H1 (cell line): ENCODE results near the gene SLC25A22. TPM values are rescaled to one million over a fixed set of nuclear protein-coding genes. Genes with fewer than 3 reads are reported as not detected.

ENCODE experiments used
- CTCF ChIA-PET: fragments of 300-600 bp; sonication (Branson Sonifier 250); formaldehyde crosslinking; loops from one replicate; lab custom pipeline; 2021; ENCODE audit not compliant: partially characterized antibody; lab: Charles Lee
- POLR2A ChIA-PET: fragments of 300-600 bp; sonication (Branson Sonifier 250); formaldehyde crosslinking; loops from one replicate; lab custom pipeline; 2021; ENCODE audit warnings: inconsistent platforms; ENCODE audit not compliant: partially characterized antibody; lab: Charles Lee
- DNase-seq, 2 experiments: peaks; one replicate each; pipeline versions ENCODE4 v3.0.0 to v3.0.0-alpha.2; 2010 to 2022; ENCODE audit warnings: low spot score in 2 of 2, low read depth in 1 of 2, mixed read lengths in 1 of 2
- FAIRE-seq: peaks from 2 replicates; lab custom pipeline; 2011; peaks lifted over from hg19 to GRCh38; lab: Jason Lieb, UNC
- H2AFZ ChIP-seq: 2 replicates; pipeline ENCODE4 v1.8.1; 2012; ENCODE audit warnings: low read length, inconsistent platforms
- H2AK5ac ChIP-seq: 2 replicates; pipeline ENCODE4 v1.6.1; 2013; ENCODE audit warnings: low read depth, low read length
- H2BK120ac ChIP-seq: replicated peaks from 2 replicates; pipeline ENCODE3; 2013; ENCODE audit warnings: low read depth, low read length, inconsistent platforms
- H2BK12ac ChIP-seq: 2 replicates; pipeline ENCODE4 v1.6.1; 2013; ENCODE audit warnings: low read depth, low read length
- H2BK15ac ChIP-seq: 2 replicates; pipeline ENCODE4 v1.6.1; 2013; ENCODE audit warnings: low read length
- H2BK20ac ChIP-seq: 2 replicates; pipeline ENCODE4 v1.6.1; 2013; ENCODE audit warnings: low read length
- H2BK5ac ChIP-seq: 2 replicates; pipeline ENCODE4 v1.6.1; 2013; ENCODE audit warnings: low read depth, low read length
- H3K14ac ChIP-seq: 2 replicates; pipeline ENCODE4 v1.6.1; 2013; ENCODE audit warnings: inconsistent platforms; ENCODE audit not compliant: insufficient read length
- H3K18ac ChIP-seq: 2 replicates; pipeline ENCODE4 v1.6.1; 2013; ENCODE audit warnings: low read length; ENCODE audit errors: extremely low read depth
- H3K23ac ChIP-seq: 2 replicates; pipeline ENCODE4 v1.6.1; 2013; ENCODE audit warnings: inconsistent platforms; ENCODE audit not compliant: insufficient read length
- H3K23me2 ChIP-seq: 2 replicates; pipeline ENCODE4 v1.6.1; 2013; ENCODE audit warnings: low read depth, low read length
- H3K27ac ChIP-seq: 2 replicates; pipeline ENCODE4 v1.6.1; 2011; ENCODE audit warnings: low read depth, low read length, inconsistent platforms
- H3K27me3 ChIP-seq, 4 experiments: replicated peaks in 1 of 4; 1 replicate in 1 of 4; 2 replicates in 3 of 4; pipeline versions ENCODE4 v1.6.1 to v1.8.1; 2011 to 2013; ENCODE audit warnings: low read length in 3 of 4, mild to moderate bottlenecking in 3 of 4, inconsistent platforms in 2 of 4, mixed read lengths in 2 of 4, moderate library complexity in 1 of 4; ENCODE audit not compliant: control insufficient read depth in 3 of 4, insufficient read depth in 3 of 4; ENCODE audit errors: extremely low read depth in 1 of 4
- H3K36me3 ChIP-seq, 4 experiments: 2 replicates each; pipeline versions ENCODE4 v1.6.1 to v1.8.1; 2011 to 2013; ENCODE audit warnings: mild to moderate bottlenecking in 4 of 4, low read length in 3 of 4, moderate library complexity in 2 of 4, control low read depth in 1 of 4, inconsistent platforms in 1 of 4; ENCODE audit not compliant: insufficient read depth in 4 of 4, control insufficient read depth in 2 of 4
- H3K4ac ChIP-seq: replicated peaks from 2 replicates; pipeline ENCODE3; 2013; ENCODE audit warnings: low read length, low read depth, mixed read lengths, inconsistent platforms; ENCODE audit not compliant: insufficient read length
- H3K4me1 ChIP-seq, 4 experiments: replicated peaks in 1 of 4; 1 replicate in 1 of 4; 2 replicates in 3 of 4; pipeline versions ENCODE4 v1.6.1 to v1.8.1; 2011 to 2013; ENCODE audit warnings: low read length in 3 of 4, inconsistent platforms in 2 of 4, mixed read lengths in 1 of 4; ENCODE audit not compliant: insufficient read depth in 4 of 4, control insufficient read depth in 3 of 4
- H3K4me2 ChIP-seq, 2 experiments: 2 replicates each; pipeline versions ENCODE4 v1.6.1 to v1.8.1; 2011 to 2013; ENCODE audit warnings: low read depth in 2 of 2, low read length in 2 of 2, control low read depth in 1 of 2, inconsistent platforms in 1 of 2, mild to moderate bottlenecking in 1 of 2; ENCODE audit not compliant: insufficient read depth in 1 of 2
- H3K4me3 ChIP-seq, 4 experiments: fragments of 200-600, 300-600 bp in 1 of 4; sonication (generic), shearing (Covaris generic), sonication (Bioruptor Twin) in 1 of 4; 2 replicates each; pipeline versions ENCODE4 v1.5.1 to v1.8.1; 2011 to 2016; ENCODE audit warnings: low read length in 4 of 4, low read depth in 3 of 4, control low read depth in 2 of 4, inconsistent platforms in 2 of 4, mild to moderate bottlenecking in 2 of 4, mixed read lengths in 1 of 4, moderate library complexity in 1 of 4; ENCODE audit not compliant: insufficient read depth in 2 of 4; ENCODE audit errors: extremely low read depth in 1 of 4
- H3K56ac ChIP-seq: replicated peaks from 2 replicates; pipeline ENCODE3; 2013; ENCODE audit warnings: low read depth, mild to moderate bottlenecking, mixed read lengths, low read length, inconsistent platforms; ENCODE audit not compliant: insufficient read length
- H3K79me1 ChIP-seq: 2 replicates; pipeline ENCODE4 v1.6.1; 2013; ENCODE audit warnings: low read depth, low read length, control low read depth
- H3K79me2 ChIP-seq, 2 experiments: 2 replicates each; pipeline versions ENCODE4 v1.6.1 to v1.8.1; 2012 to 2013; ENCODE audit warnings: low read length in 2 of 2, mild to moderate bottlenecking in 2 of 2, inconsistent platforms in 1 of 2; ENCODE audit not compliant: insufficient read depth in 2 of 2, control insufficient read depth in 1 of 2
- H3K9ac ChIP-seq, 4 experiments: replicated peaks in 1 of 4; 1 replicate in 1 of 4; 2 replicates in 3 of 4; pipeline versions ENCODE4 v1.6.1 to v1.8.1; 2011 to 2013; ENCODE audit warnings: low read depth in 3 of 4, low read length in 3 of 4, control low read depth in 2 of 4, mild to moderate bottlenecking in 2 of 4, moderate library complexity in 2 of 4, inconsistent platforms in 1 of 4; ENCODE audit errors: extremely low read depth in 1 of 4
- H3K9me3 ChIP-seq, 2 experiments: 2 replicates each; pipeline versions ENCODE4 v1.6.1 to v1.8.1; 2012 to 2013; ENCODE audit warnings: mild to moderate bottlenecking in 2 of 2, moderate library complexity in 2 of 2, control low read depth in 1 of 2, inconsistent platforms in 1 of 2, low read depth in 1 of 2, low read length in 1 of 2, mixed read lengths in 1 of 2; ENCODE audit not compliant: insufficient read depth in 2 of 2
- H4K20me1 ChIP-seq, 2 experiments: replicated peaks in 1 of 2; 2 replicates each; pipeline versions ENCODE3 to v1.8.1; 2011 to 2013; ENCODE audit warnings: inconsistent platforms in 2 of 2, low read length in 2 of 2, mild to moderate bottlenecking in 1 of 2; ENCODE audit not compliant: insufficient read depth in 2 of 2, control insufficient read depth in 1 of 2
- H4K5ac ChIP-seq: 2 replicates; pipeline ENCODE4 v1.6.1; 2013; ENCODE audit warnings: low read length, low read depth, mixed read lengths, inconsistent platforms; ENCODE audit not compliant: insufficient read length
- H4K8ac ChIP-seq: 2 replicates; pipeline ENCODE4 v1.8.0; 2013; ENCODE audit warnings: mild to moderate bottlenecking, moderate library complexity, low read length, inconsistent platforms; ENCODE audit not compliant: insufficient read depth; ENCODE audit errors: extremely low read depth
- H4K91ac ChIP-seq: replicated peaks from 2 replicates; pipeline ENCODE3; 2013; ENCODE audit warnings: low read length, mixed read lengths, inconsistent platforms; ENCODE audit not compliant: insufficient read length
- BACH1 ChIP-seq: IDR thresholded peaks from 2 replicates; pipeline ENCODE4 v1.6.1; 2012; ENCODE audit warnings: low read length, improper control_type of control experiment
- CEBPB ChIP-seq: IDR thresholded peaks from 2 replicates; pipeline ENCODE4 v1.6.1; 2012; ENCODE audit warnings: low read depth, low read length
- CHD2 ChIP-seq: IDR thresholded peaks from 2 replicates; pipeline ENCODE4 v1.6.1; 2012; ENCODE audit warnings: low read length, improper control_type of control experiment
- EGR1 ChIP-seq: IDR thresholded peaks from 2 replicates; pipeline ENCODE4 v1.6.1; 2011; ENCODE audit warnings: low read depth, low read length, borderline replicate concordance
- EZH2 ChIP-seq: fragments of 200-600 bp; sonication (generic); IDR thresholded peaks from 2 replicates; pipeline ENCODE4 v1.7.1; 2012; ENCODE audit warnings: low read depth, mild to moderate bottlenecking, moderate library complexity, low read length, inconsistent platforms; ENCODE audit not compliant: severe bottlenecking
- JUND ChIP-seq: IDR thresholded peaks from 2 replicates; pipeline ENCODE4 v1.6.1; 2011; ENCODE audit warnings: mild to moderate bottlenecking, improper control_type of control experiment, low read length
- KDM5A ChIP-seq: fragments of 200-600 bp; IDR thresholded peaks from 2 replicates; pipeline ENCODE4 v1.7.1; 2012; ENCODE audit warnings: mild to moderate bottlenecking, low read length, inconsistent platforms, mixed read lengths
- POLR2A ChIP-seq, 2 experiments: IDR thresholded peaks; 1 replicate in 1 of 2; 2 replicates in 1 of 2; pipeline ENCODE4 v1.6.1; 2011; ENCODE audit warnings: low read depth in 2 of 2, low read length in 2 of 2, mild to moderate bottlenecking in 2 of 2; ENCODE audit errors: control extremely low read depth in 1 of 2
- SIRT6 ChIP-seq: IDR thresholded peaks from one replicate; pipeline ENCODE4 v1.7.1; 2012; ENCODE audit warnings: low read length, inconsistent platforms
- SP4 ChIP-seq: IDR thresholded peaks from 2 replicates; pipeline ENCODE4 v1.6.1; 2012; ENCODE audit warnings: low read length, inconsistent platforms
- YY1 ChIP-seq: IDR thresholded peaks from 2 replicates; pipeline ENCODE4 v1.6.1; 2011; ENCODE audit warnings: low read depth, mild to moderate bottlenecking, low read length
- WGBS, 2 experiments: shearing (Covaris generic) in 1 of 2; methylation state at CpG; one replicate each; pipeline versions ENCODE4 v1.1.6 to v1.1.7; 2013 to 2015; ENCODE audit warnings: low lambda C conversion rate in 2 of 2, mixed read lengths in 2 of 2, inconsistent platforms in 1 of 2, low coverage in 1 of 2, missing lambda C conversion rate in 1 of 2; ENCODE audit not compliant: insufficient replicate concordance in 2 of 2, insufficient coverage in 1 of 2, insufficient read length in 1 of 2; ENCODE audit errors: extremely low coverage in 1 of 2, missing lambda C conversion rate in 1 of 2; 5-methylcytosine and 5-hydroxymethylcytosine counted together
- polyA plus RNA-seq, 7 experiments: library from polyadenylated mRNA; depleted of rRNA in 3 of 7; stranded (reverse) in 5 of 7; unstranded in 2 of 7; fragments of >200 nt in 5 of 7; fragments of 200-250 nt in 2 of 7; gene quantifications; 1 replicate in 5 of 7; 2 replicates in 1 of 7; 4 replicates in 1 of 7; pipeline versions ENCODE4 v1.2.1 to v1.2.3, GENCODE V29; 2011 to 2013; ENCODE audit warnings: missing spikeins in 2 of 7, mixed read lengths in 2 of 7
- total RNA-seq: library from RNA; stranded (reverse); fragmentation: NEBNext Ultra II Directional; extraction: Animal tissue kit (Norgen Biotek cat#: 25700); gene quantifications from 2 replicates; pipeline ENCODE4 v1.2.1, GENCODE V29; 2021

The SLC25A22 gene
- total and polyA plus RNA-seq, 2 of the 8 experiments (the other 6 are each of a cell fraction or from before 2014, with no cell fraction given), result 31.5 to 48.0 TPM

DNA sequence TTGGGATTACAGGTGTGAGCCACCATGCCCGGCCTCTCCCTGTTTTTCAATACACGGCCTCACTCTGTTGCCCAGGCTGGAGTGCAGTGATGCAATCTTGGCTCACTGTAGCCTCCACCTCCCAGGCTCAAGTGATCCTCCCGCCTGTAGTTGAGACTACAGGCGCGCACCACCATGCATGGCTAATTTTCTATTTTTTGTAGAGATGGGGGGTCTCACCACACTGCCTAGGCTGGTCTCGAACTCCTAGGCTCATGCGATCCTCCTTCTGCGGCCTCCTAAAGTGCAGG is 32.3 kb downstream of the SLC25A22 start:
- H4K91ac ChIP-seq, result no peak overlapping the region
- H3K4ac ChIP-seq, result no peak overlapping the region
- no peaks in the 10 kb centered on the region for H3K79me2 ChIP-seq
- CTCF ChIA-PET, result interaction anchor here (0.7 to 26.9 kb wide), 11 partner anchors 9 to 127 kb away, joined by 3 to 395 read pairs (median 4); no protein-coding TSS in a partner anchor
- H3K27ac ChIP-seq, result no peak overlapping the region
- DNase-seq, result no peak
- POLR2A ChIA-PET, result interaction anchor here (0.8 to 35.3 kb wide), 11 partner anchors 1 to 204 kb away, joined by 3 to 636 read pairs (median 3); partner anchors contain the start of genes DEAF1, DRD4, GATD1 and TALDO1
- 93% methylated on average over 8 of the region's 8 CpGs; no CpG with 5 or more reads in 1 of the 2 experiments for WGBS, 2 experiments
- H3K18ac ChIP-seq, result no peak overlapping the region
- H2BK20ac ChIP-seq, result no peak overlapping the region
- H3K9me3 ChIP-seq, result no peaks in the 10 kb centered on the region
- H3K4me3 ChIP-seq, result no peak overlapping the region
- no peak overlapping the region for H2AFZ ChIP-seq
- H2BK120ac ChIP-seq, result no peak overlapping the region
- no peak overlapping the region for H3K56ac ChIP-seq
- no peak overlapping the region for H3K23ac ChIP-seq
- TF ChIP-seq YY1 (no peak), CHD2 (no peak), EGR1 (no peak), SIRT6 (no peak), POLR2A (IDR thresholded peaks at IDR 0.05; ENCODE audit: control extremely low read depth in 1 of 2, low read depth in 2 of 2, low read length in 2 of 2) (no peak), BACH1 (no peak), SP4 (no peak), EZH2 (no peak), KDM5A (no peak), JUND (no peak), CEBPB (no peak)
- H2BK5ac ChIP-seq, result no peak overlapping the region
- no peak overlapping the region for H4K5ac ChIP-seq
- H3K79me1 ChIP-seq, result peaks cover 7% of the 10 kb centered on the region; the same call in 1 of the 2 replicates
- no peak overlapping the region for H3K9ac ChIP-seq
- no peak overlapping the region for H3K14ac ChIP-seq
- no peak overlapping the region for H3K4me2 ChIP-seq
- no peak overlapping the region for H2BK12ac ChIP-seq
- H3K4me1 ChIP-seq, result peaks cover 0 to 12% (median 7%) of the 10 kb centered on the region in 4 experiments; a peak in 6 of 7 replicates
- peaks cover 13 to 33% of the 10 kb centered on the region in 2 experiments for H4K20me1 ChIP-seq
- FAIRE-seq, result no peak
- no peak overlapping the region for H4K8ac ChIP-seq
- no peak overlapping the region for H2AK5ac ChIP-seq
- H2BK15ac ChIP-seq, result no peak overlapping the region
- H3K23me2 ChIP-seq, result no peaks in the 10 kb centered on the region
- no peaks in the 10 kb centered on the region for H3K27me3 ChIP-seq
- H3K36me3 ChIP-seq, result peaks cover 22 to 59% (median 32%) of the 10 kb centered on the region in 4 experiments
